Lung (tissue), 12 donors: ENCODE data around the gene PNPLA1. TPM values are rescaled to one million over a fixed set of nuclear protein-coding genes. Genes with fewer than 3 reads are reported as not detected.

Source experiments
- ATAC-seq: fragments of 200-7000 bp; cut with Tn5 transposase; one replicate; pipeline ENCODE4 v1.9.1; 2020; ENCODE audit warnings: moderate number of reproducible peaks; ENCODE audit not compliant: insufficient read depth, low FRiP score
- DNase-seq, 3 donors: peaks; one replicate each; pipeline ENCODE4 v3.0.0-alpha.2; 2013 to 2017
- H3K27ac ChIP-seq, 2 donors: one replicate each; pipeline ENCODE4 v1.5.1; 2013; ENCODE audit warnings: mild to moderate bottlenecking in 2 of 2, moderate library complexity in 2 of 2, control low read depth in 1 of 2, inconsistent platforms in 1 of 2, low read depth in 1 of 2, low read length in 1 of 2
- H3K27me3 ChIP-seq, 3 donors: one replicate each; pipeline ENCODE4 v1.5.1; 2013; ENCODE audit warnings: low read length in 2 of 3; ENCODE audit not compliant: control insufficient read depth in 3 of 3, insufficient read depth in 3 of 3
- H3K36me3 ChIP-seq, 4 donors: one replicate each; pipeline ENCODE4 v1.5.1; 2013; ENCODE audit warnings: low read length in 4 of 4, mild to moderate bottlenecking in 1 of 4, moderate library complexity in 1 of 4; ENCODE audit not compliant: control insufficient read depth in 4 of 4, insufficient read depth in 4 of 4
- H3K4me1 ChIP-seq, 5 donors: one replicate each; pipeline ENCODE4 v1.5.1; 2013; ENCODE audit warnings: low read length in 5 of 5, mild to moderate bottlenecking in 2 of 5, moderate library complexity in 1 of 5; ENCODE audit not compliant: control insufficient read depth in 5 of 5, insufficient read depth in 5 of 5
- H3K4me3 ChIP-seq: one replicate; pipeline ENCODE4 v1.5.1; 2013; ENCODE audit warnings: mild to moderate bottlenecking, control low read depth, moderate library complexity
- H3K9ac ChIP-seq, 2 donors: one replicate each; pipeline ENCODE4 v1.5.1; 2013; ENCODE audit warnings: low read length in 2 of 2, control low read depth in 1 of 2; ENCODE audit not compliant: insufficient read depth in 1 of 2
- H3K9me3 ChIP-seq, 4 donors: one replicate each; pipeline ENCODE4 v1.5.1; 2013; ENCODE audit warnings: low read length in 3 of 4, mild to moderate bottlenecking in 1 of 4, moderate library complexity in 1 of 4; ENCODE audit not compliant: control insufficient read depth in 4 of 4, insufficient read depth in 3 of 4
- WGBS, 2 donors: extraction: QIAGEN DNeasy Blood & Tissue Kit; methylation state at CpG; one replicate each; pipeline ENCODE4 v1.1.7; 2013; 5-methylcytosine and 5-hydroxymethylcytosine counted together
- polyA plus RNA-seq, 2 donors: library from polyadenylated mRNA; stranded (reverse); fragments of 200-250 nt; gene quantifications; one replicate each; pipeline ENCODE4 v1.2.1, GENCODE V29; 2013
- total RNA-seq, 2 donors: library from RNA; depleted of rRNA in 1 of 2; stranded (reverse); fragments of >200 nt in 1 of 2; gene quantifications; one replicate each; pipeline ENCODE4 v1.2.1, GENCODE V29; 2014 to 2021
- TF ChIP-seq, protein P1 (sequence below): IDR thresholded peaks from 2 replicates; pipeline ENCODE4 v1.5.1; 2012; ENCODE audit warnings: mild to moderate bottlenecking; ENCODE audit errors: control extremely low read depth, extremely low read depth
- donor health status: control.
- donor health status: control.
- donor health status: Bipolar disorder and iron deficiency.
- donor health status: healthy.
- donor health status: DM: yes; HTN: yes; CAD: no.

PNPLA1 gene
- total and polyA plus RNA-seq, 4 donors: 0.06 to 5.6 (median 0.89) TPM

DNA sequence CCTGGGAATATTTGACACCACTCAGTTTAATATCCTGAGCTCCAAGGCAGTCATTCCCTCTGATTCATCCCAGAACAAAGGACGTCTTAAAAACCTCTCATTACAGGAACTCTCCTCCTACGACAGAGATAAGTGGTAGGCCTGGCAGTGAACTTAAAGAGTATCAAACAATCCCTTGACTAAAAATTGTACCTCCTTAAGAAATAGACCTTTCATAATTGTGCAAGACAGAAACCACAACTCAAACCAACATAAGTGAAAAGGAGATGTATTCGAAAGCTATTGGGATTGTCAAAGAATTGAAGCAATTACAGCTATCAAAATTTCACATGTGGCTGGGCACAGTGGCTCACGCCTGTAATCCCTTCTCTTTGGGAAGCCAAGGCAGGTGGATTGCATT is 86.0 kb downstream of the PNPLA1 start:
- ATAC-seq (no peak), DNase-seq (no peak)
- H3K27me3 ChIP-seq: no peaks in the 10 kb centered on the region
- TF ChIP-seq, protein P1, sequence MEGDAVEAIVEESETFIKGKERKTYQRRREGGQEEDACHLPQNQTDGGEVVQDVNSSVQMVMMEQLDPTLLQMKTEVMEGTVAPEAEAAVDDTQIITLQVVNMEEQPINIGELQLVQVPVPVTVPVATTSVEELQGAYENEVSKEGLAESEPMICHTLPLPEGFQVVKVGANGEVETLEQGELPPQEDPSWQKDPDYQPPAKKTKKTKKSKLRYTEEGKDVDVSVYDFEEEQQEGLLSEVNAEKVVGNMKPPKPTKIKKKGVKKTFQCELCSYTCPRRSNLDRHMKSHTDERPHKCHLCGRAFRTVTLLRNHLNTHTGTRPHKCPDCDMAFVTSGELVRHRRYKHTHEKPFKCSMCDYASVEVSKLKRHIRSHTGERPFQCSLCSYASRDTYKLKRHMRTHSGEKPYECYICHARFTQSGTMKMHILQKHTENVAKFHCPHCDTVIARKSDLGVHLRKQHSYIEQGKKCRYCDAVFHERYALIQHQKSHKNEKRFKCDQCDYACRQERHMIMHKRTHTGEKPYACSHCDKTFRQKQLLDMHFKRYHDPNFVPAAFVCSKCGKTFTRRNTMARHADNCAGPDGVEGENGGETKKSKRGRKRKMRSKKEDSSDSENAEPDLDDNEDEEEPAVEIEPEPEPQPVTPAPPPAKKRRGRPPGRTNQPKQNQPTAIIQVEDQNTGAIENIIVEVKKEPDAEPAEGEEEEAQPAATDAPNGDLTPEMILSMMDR: no peak
- no peaks in the 10 kb centered on the region for H3K36me3 ChIP-seq
- H3K4me3 ChIP-seq: no peak overlapping the region
- peaks cover 0 to 10% (median 6%) of the 10 kb centered on the region in 5 donors for H3K4me1 ChIP-seq
- 27 to 40% methylated on average over 4 of the region's 4 CpGs for WGBS, 2 donors
- H3K9ac ChIP-seq: no peak overlapping the region
- no peak overlapping the region for H3K27ac ChIP-seq
- peaks cover 0 to 4% (median 0%) of the 10 kb centered on the region in 4 donors for H3K9me3 ChIP-seq

DNA sequence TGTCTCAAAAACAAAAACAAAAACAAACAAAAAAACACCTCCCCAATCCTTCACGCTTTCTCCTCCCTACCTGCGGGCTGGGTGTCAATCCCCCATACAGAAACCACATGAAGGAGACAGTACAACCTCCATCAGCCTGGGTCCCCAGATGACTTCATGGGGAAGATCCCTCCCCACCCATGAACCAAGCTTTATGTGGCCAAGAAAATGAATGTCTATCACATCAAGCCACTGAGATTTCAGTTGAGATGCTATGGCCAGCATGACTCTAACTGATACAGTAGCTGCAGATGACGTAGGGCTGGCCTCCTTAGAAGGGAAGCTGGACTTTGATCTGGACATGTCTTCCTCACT is 88.0 kb downstream of the PNPLA1 start:
- H3K27ac ChIP-seq: no peak overlapping the region

More for the DNA sequence above, 88.0 kb downstream of the PNPLA1 start:
- no peak for DNase-seq
- Histone ChIP-seq H3K4me1 (peaks cover 0 to 7% (median 0%) of the 10 kb centered on the region in 5 donors), H3K9ac (no peak overlapping the region), H3K4me3 (no peak overlapping the region), H3K9me3 (no peaks in the 10 kb centered on the region), H3K36me3 (peaks cover 0 to 4% (median 0%) of the 10 kb centered on the region in 4 donors), H3K27me3 (no peaks in the 10 kb centered on the region)
- ATAC-seq: no peak
- TF ChIP-seq, protein P1: no peak
- WGBS, 2 donors: 84 to 85% methylated on average over 3 of the region's 3 CpGs

Other genes starting within 250 kb of the PNPLA1 start
- under 1 TPM; 0.34 to 0.61 TPM for gene SLC26A8, start 245.4 kb upstream of the PNPLA1 start, total RNA-seq
- 1 to 10 TPM in 1 of 2 donors, under 1 TPM in 1; 0.20 to 1.1 TPM for gene SLC26A8, start 245.4 kb upstream of the PNPLA1 start, polyA plus RNA-seq
- gene MAPK14, start 242.3 kb upstream of the PNPLA1 start, total RNA-seq: 10 to 100 TPM; 63.3 to 93.3 TPM
- gene MAPK14, start 242.3 kb upstream of the PNPLA1 start, polyA plus RNA-seq: 10 to 100 TPM; 12.8 to 55.6 TPM
- gene MAPK13, start 139.5 kb upstream of the PNPLA1 start, total RNA-seq: 10 to 100 TPM; 29.9 to 73.3 TPM
- 10 to 100 TPM; 42.2 to 58.9 TPM for gene MAPK13, start 139.5 kb upstream of the PNPLA1 start, polyA plus RNA-seq
- 10 to 100 TPM; 27.0 to 29.2 TPM for gene BRPF3, start 73.3 kb upstream of the PNPLA1 start, total RNA-seq
- gene BRPF3, start 73.3 kb upstream of the PNPLA1 start, polyA plus RNA-seq: 10 to 100 TPM in 1 of 2 donors, 1 to 10 TPM in 1; 7.8 to 13.3 TPM
- under 1 TPM; 0.06 to 0.09 TPM for gene BNIP5, start 66.8 kb downstream of the PNPLA1 start, total RNA-seq
- under 1 TPM in 1 of 2 donors, not detected in 1; 0.02 TPM for gene BNIP5, start 66.8 kb downstream of the PNPLA1 start, polyA plus RNA-seq
- gene ETV7, start 117.6 kb downstream of the PNPLA1 start, total RNA-seq: 1 to 10 TPM; 1.4 to 3.5 TPM
- 1 to 10 TPM; 3.7 to 6.6 TPM for gene ETV7, start 117.6 kb downstream of the PNPLA1 start, polyA plus RNA-seq
- under 1 TPM in 1 of 2 donors, not detected in 1; 0.12 TPM for gene PXT1, start 172.8 kb downstream of the PNPLA1 start, total RNA-seq
- under 1 TPM in 1 of 2 donors, not detected in 1; 0.06 TPM for gene PXT1, start 172.8 kb downstream of the PNPLA1 start, polyA plus RNA-seq
- 10 to 100 TPM; 40.5 to 56.7 TPM for gene KCTD20, start 172.9 kb downstream of the PNPLA1 start, total RNA-seq
- gene KCTD20, start 172.9 kb downstream of the PNPLA1 start, polyA plus RNA-seq: 10 to 100 TPM; 11.5 to 31.6 TPM